Measurements from ENCODE around the gene PLEKHM1.
"Not testable (repeated sequence)": the region's sequence is repeated elsewhere in the genome, so short reads cannot be mapped to it uniquely, and the experiment has no call there.

The PLEKHM1 gene

GRCh38 chr17:45460422-45460821, 30.1 kb downstream of the PLEKHM1 start:
- not testable (repeated sequence) for DNase-seq

- DNase-seq, result not testable (repeated sequence)
Measured at GRCh38 chr17:45454341-45454740, 36.2 kb downstream of the PLEKHM1 start.

GRCh38 chr17:45453731-45454130, 36.8 kb downstream of the PLEKHM1 start:
- DNase-seq, result not testable (repeated sequence)

GRCh38 chr17:45453225-45453534, 37.3 kb downstream of the PLEKHM1 start:
- DNase-seq, result not testable (repeated sequence)

GRCh38 chr17:45452329-45453224, 37.9 kb downstream of the PLEKHM1 start:
- not testable (repeated sequence) for DNase-seq

- DNase-seq, result not testable (repeated sequence)
Measured at GRCh38 chr17:45451660-45452059, 38.9 kb downstream of the PLEKHM1 start.

GRCh38 chr17:45451131-45451530, 39.4 kb downstream of the PLEKHM1 start:
- no peak for DNase-seq

GRCh38 chr17:45449708-45450329, 40.7 kb downstream of the PLEKHM1 start:
- DNase-seq, result not testable (repeated sequence)

- not testable (repeated sequence) for DNase-seq
Measured at GRCh38 chr17:45449260-45449659, 41.3 kb downstream of the PLEKHM1 start.

- DNase-seq, result not testable (repeated sequence)
Measured at GRCh38 chr17:45448483-45448882, 42.0 kb downstream of the PLEKHM1 start.

GRCh38 chr17:45448066-45448465, 42.5 kb downstream of the PLEKHM1 start:
- DNase-seq, result not testable (repeated sequence)

- not testable (repeated sequence) for DNase-seq
Measured at GRCh38 chr17:45447650-45448049, 42.9 kb downstream of the PLEKHM1 start.

- DNase-seq, result not testable (repeated sequence)
Measured at GRCh38 chr17:45446872-45447625, 43.5 kb downstream of the PLEKHM1 start.

GRCh38 chr17:45445901-45446743, 44.4 kb downstream of the PLEKHM1 start:
- not testable (repeated sequence) for DNase-seq

GRCh38 chr17:45444856-45445820, 45.4 kb downstream of the PLEKHM1 start:
- DNase-seq, result not testable (repeated sequence)

GRCh38 chr17:45444301-45444700, 46.2 kb downstream of the PLEKHM1 start:
- DNase-seq, result not testable (repeated sequence)

- not testable (repeated sequence) for DNase-seq
Measured at GRCh38 chr17:45443371-45444260, 46.9 kb downstream of the PLEKHM1 start.

GRCh38 chr17:45441526-45442310, 48.8 kb downstream of the PLEKHM1 start:
- peak; percentile 43 for DNase-seq
